Sigmoid colon (tissue), 7 donors: ENCODE results near the gene SIRT2. TPM values are rescaled to one million over a fixed set of nuclear protein-coding genes. Genes with fewer than 3 reads are reported as not detected.
A peak's percentile ranks its signal among the peaks of the same experiment; 100 is the strongest.

Experiments
- DNase-seq: peaks from one replicate; pipeline ENCODE4 v3.0.0-alpha.2; 2019
- H3K27ac ChIP-seq, 4 donors: fragments of 200-600 bp; sonication (generic); one replicate each; pipeline ENCODE4 v1.5.1; 2016 to 2019; ENCODE audit warnings: mild to moderate bottlenecking in 1 of 4
- H3K27me3 ChIP-seq, 3 donors: fragments of 200-600 bp; sonication (generic); one replicate each; pipeline ENCODE4 v1.5.1; 2019; ENCODE audit warnings: mild to moderate bottlenecking in 1 of 3
- H3K36me3 ChIP-seq, 4 donors: fragments of 200-600 bp; sonication (generic); one replicate each; pipeline ENCODE4 v1.5.1; 2016 to 2019
- H3K4me1 ChIP-seq, 4 donors: fragments of 200-600 bp; sonication (generic); one replicate each; pipeline ENCODE4 v1.5.1; 2017 to 2019
- H3K4me3 ChIP-seq, 4 donors: fragments of 200-600 bp; sonication (generic); one replicate each; pipeline ENCODE4 v1.5.1; 2017 to 2019; ENCODE audit warnings: mild to moderate bottlenecking in 2 of 4, moderate library complexity in 1 of 4
- H3K9me3 ChIP-seq, 4 donors: fragments of 200-600 bp in 3 of 4; sonication (generic) in 3 of 4; one replicate each; pipeline versions ENCODE4 v1.5.1 to v1.6.1; 2013 to 2019
- CTCF ChIP-seq, 4 experiments: fragments of 450-650 bp in 3 of 4; fragments of 200-600 bp in 1 of 4; IDR thresholded peaks; one replicate each; pipeline ENCODE4 v1.5.1; 2016 to 2019; ENCODE audit warnings: antibody characterized with exemption in 4 of 4, mild to moderate bottlenecking in 3 of 4, moderate library complexity in 2 of 4
- EP300 ChIP-seq, 4 donors: sonication (generic); formaldehyde crosslinking; IDR thresholded peaks; one replicate each; pipeline ENCODE4 v1.6.1; 2017; ENCODE audit warnings: antibody characterized with exemption in 4 of 4
- POLR2A ChIP-seq, 2 donors: fragments of 450-650 bp; IDR thresholded peaks; one replicate each; pipeline ENCODE4 v1.6.1; 2016; ENCODE audit warnings: antibody characterized with exemption in 2 of 2, mild to moderate bottlenecking in 2 of 2, moderate library complexity in 2 of 2
- POLR2AphosphoS5 ChIP-seq, 4 donors: sonication (generic); formaldehyde crosslinking; IDR thresholded peaks; one replicate each; pipeline ENCODE4 v1.6.1; 2017; ENCODE audit warnings: antibody characterized with exemption in 4 of 4
- WGBS, 2 donors: extraction: QIAGEN DNeasy Blood & Tissue Kit; methylation state at CpG; one replicate each; pipeline ENCODE4 v1.1.7; 2013; 5-methylcytosine and 5-hydroxymethylcytosine counted together
- intact Hi-C: fragments of 100-400 bp; cut with DNase I; formaldehyde crosslinking; loops from one replicate; pipeline ENCODE4 v1.15.1; 2023
- polyA plus RNA-seq, 3 donors: library from polyadenylated mRNA; stranded (reverse); fragments of 200-250 nt; gene quantifications; one replicate each; pipeline ENCODE4 v1.2.3, GENCODE V29; 2013
- total RNA-seq, 4 donors: library from RNA; depleted of rRNA; stranded (reverse); fragments of >200 nt; gene quantifications; one replicate each; pipeline ENCODE4 v1.1.0, GENCODE V29; 2016
- donor health status: healthy with polysubstance abuse.
- donor health status: Bipolar disorder and iron deficiency.
- donor health status: healthy.

SIRT2 gene
- total and polyA plus RNA-seq, 7 donors, result 36.2 to 92.7 (median 65.5) TPM

GRCh38 chr19:38839816-38840582 lies 59.4 kb downstream of the SIRT2 start:
- H3K4me1 ChIP-seq, result peaks cover 0 to 26% (median 15%) of the 10 kb centered on the region in 4 donors
- WGBS, 2 donors, result 83 to 87% methylated on average over 28 of the region's 28 CpGs
- H3K36me3 ChIP-seq, result peaks cover 75 to 98% (median 87%) of the 10 kb centered on the region in 4 donors
- TF ChIP-seq EP300 (IDR thresholded peaks at IDR 0.05), result no peak
- no peak for TF ChIP-seq POLR2A (IDR thresholded peaks at IDR 0.05)
- no peak for TF ChIP-seq POLR2AphosphoS5 (IDR thresholded peaks at IDR 0.05)
- no peak overlapping the region for H3K4me3 ChIP-seq
- intact Hi-C loops, result loop anchor here (10.0 kb wide), 1 partner anchor 195 kb away; the partner anchor contains the start of gene ACTN4
- H3K27ac ChIP-seq, result peak overlapping the region in 3 of 4 donors; percentile 6 to 35 (median 14)
- DNase-seq, result no peak
- H3K27me3 ChIP-seq, result no peaks in the 10 kb centered on the region
- H3K9me3 ChIP-seq, result no peaks in the 10 kb centered on the region

- Histone ChIP-seq H3K4me1 (peaks cover 0 to 25% (median 16%) of the 10 kb centered on the region in 4 donors), H3K4me3 (no peak overlapping the region), H3K9me3 (no peaks in the 10 kb centered on the region), H3K27me3 (no peaks in the 10 kb centered on the region), H3K36me3 (peaks cover 68 to 90% (median 79%) of the 10 kb centered on the region in 4 donors), H3K27ac (peak overlapping the region in 3 of 4 donors; percentile 6 to 35 (median 8))
- TF ChIP-seq EP300 (IDR thresholded peaks at IDR 0.05) (no peak), CTCF (IDR thresholded peaks at IDR 0.05) (no peak), POLR2AphosphoS5 (IDR thresholded peaks at IDR 0.05) (no peak), POLR2A (IDR thresholded peaks at IDR 0.05) (no peak)
- intact Hi-C loops, result loop anchor here (10.0 kb wide), 1 partner anchor 194 kb away; the partner anchor contains the start of gene ACTN4
- DNase-seq, result no peak
- 89% methylated on average over 12 of the region's 12 CpGs for WGBS, 2 donors
Measured at GRCh38 chr19:38838986-38839761, 60.2 kb downstream of the SIRT2 start.

- Histone ChIP-seq H3K27me3 (no peaks in the 10 kb centered on the region), H3K36me3 (peaks cover 60 to 82% (median 71%) of the 10 kb centered on the region in 4 donors), H3K4me3 (no peak overlapping the region), H3K27ac (peak overlapping the region in 3 of 4 donors; percentile 6 to 35 (median 8)), H3K9me3 (no peaks in the 10 kb centered on the region), H3K4me1 (peaks cover 0 to 22% (median 14%) of the 10 kb centered on the region in 4 donors)
- peak in 1 of 4 donors; percentile 3 for TF ChIP-seq POLR2AphosphoS5 (IDR thresholded peaks at IDR 0.05)
- no peak for TF ChIP-seq POLR2A (IDR thresholded peaks at IDR 0.05)
- 82 to 83% methylated on average over 19 of the region's 19 CpGs for WGBS, 2 donors
- intact Hi-C loops, result loop anchor here (10.0 kb wide), 1 partner anchor 194 kb away; the partner anchor contains the start of gene ACTN4
- no peak for DNase-seq
Measured at GRCh38 chr19:38838208-38838985, 61.0 kb downstream of the SIRT2 start.

- no peak overlapping the region for H3K27ac ChIP-seq
- no peak for TF ChIP-seq POLR2AphosphoS5 (IDR thresholded peaks at IDR 0.05)
- no peaks in the 10 kb centered on the region for H3K9me3 ChIP-seq
- H3K36me3 ChIP-seq, result peaks cover 53 to 75% (median 64%) of the 10 kb centered on the region in 4 donors
- DNase-seq, result no peak
- no peaks in the 10 kb centered on the region for H3K27me3 ChIP-seq
- no peak overlapping the region for H3K4me3 ChIP-seq
- 86 to 89% methylated on average over 7 of the region's 7 CpGs for WGBS, 2 donors
- intact Hi-C loops, result loop anchor here (10.0 kb wide), 1 partner anchor 193 kb away; the partner anchor contains the start of gene ACTN4
- peaks cover 0 to 22% (median 15%) of the 10 kb centered on the region in 4 donors for H3K4me1 ChIP-seq
Measured at GRCh38 chr19:38837656-38838121, 61.7 kb downstream of the SIRT2 start.

- no peak for DNase-seq
- 88 to 94% methylated on average over 6 of the region's 6 CpGs for WGBS, 2 donors
- H3K36me3 ChIP-seq, result peaks cover 49 to 69% (median 58%) of the 10 kb centered on the region in 4 donors
- no peaks in the 10 kb centered on the region for H3K9me3 ChIP-seq
- peaks cover 0 to 26% (median 20%) of the 10 kb centered on the region in 4 donors for H3K4me1 ChIP-seq
- no peaks in the 10 kb centered on the region for H3K27me3 ChIP-seq
- peak overlapping the region in 1 of 4 donors; percentile 7 for H3K27ac ChIP-seq
- intact Hi-C loops, result loop anchor here (1.0 to 10.0 kb wide), 2 partner anchors 10 to 192 kb away; partner anchors contain the start of gene ACTN4
- H3K4me3 ChIP-seq, result no peak overlapping the region
- no peak for TF ChIP-seq EP300 (IDR thresholded peaks at IDR 0.05)
- no peak for TF ChIP-seq POLR2AphosphoS5 (IDR thresholded peaks at IDR 0.05)
Measured at GRCh38 chr19:38836983-38837626, 62.3 kb downstream of the SIRT2 start.
